ENCODE measurements around the gene C2CD2L. TPM values are rescaled to one million over a fixed set of nuclear protein-coding genes. Genes with fewer than 3 reads are reported as not detected.
"Not testable (repeated sequence)": the region's sequence is repeated elsewhere in the genome, so short reads cannot be mapped to it uniquely, and the experiment has no call there.

C2CD2L gene
- polyA plus RNA-seq, 4 donors: 10.3 to 15.6 (median 11.3) TPM

DNA sequence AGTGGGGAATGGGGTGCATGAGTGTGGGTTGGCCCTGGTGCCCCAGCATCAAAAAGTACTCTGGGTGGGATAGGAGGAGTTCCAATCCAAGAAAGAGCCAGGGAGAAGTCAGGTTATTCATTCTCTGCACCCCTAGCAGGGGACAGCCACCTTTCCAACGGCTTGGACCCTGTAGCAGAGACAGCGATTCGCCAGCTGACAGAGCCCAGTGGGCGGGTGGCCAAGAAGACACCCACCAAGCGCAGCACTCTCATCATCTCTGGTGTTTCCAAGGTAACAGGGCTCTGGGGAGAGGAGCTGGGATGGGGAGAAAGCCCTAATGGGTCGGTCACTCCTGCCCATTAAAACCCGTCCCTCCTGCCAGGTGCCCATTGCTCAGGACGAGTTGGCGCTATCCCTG, 6.6 kb downstream of the C2CD2L start:
- no peak for DNase-seq (ENCODE audit: low read depth in 4 of 4, low spot score in 3 of 4)

DNA sequence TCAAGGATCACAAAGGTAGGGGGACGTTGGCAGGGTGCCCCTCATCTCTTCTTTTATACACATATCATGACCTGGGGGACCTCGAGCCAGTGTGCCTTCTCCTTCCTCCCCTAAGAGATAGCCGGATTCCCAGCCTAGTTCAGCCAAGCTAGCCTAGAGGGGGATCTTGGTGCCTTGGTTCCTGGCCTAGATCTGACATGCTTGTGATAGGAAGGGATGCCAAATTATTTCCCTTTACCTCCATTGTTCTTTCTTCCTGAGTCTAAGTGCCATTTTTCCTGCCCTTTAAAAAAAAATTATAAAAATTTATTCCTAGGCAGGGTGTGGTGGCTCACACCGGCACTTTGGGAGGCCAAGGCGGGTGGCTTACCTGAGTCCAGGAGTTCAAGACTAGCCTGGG, 7.2 kb downstream of the C2CD2L start:
- no peak for DNase-seq (ENCODE audit: low read depth in 4 of 4, low spot score in 3 of 4)

DNA sequence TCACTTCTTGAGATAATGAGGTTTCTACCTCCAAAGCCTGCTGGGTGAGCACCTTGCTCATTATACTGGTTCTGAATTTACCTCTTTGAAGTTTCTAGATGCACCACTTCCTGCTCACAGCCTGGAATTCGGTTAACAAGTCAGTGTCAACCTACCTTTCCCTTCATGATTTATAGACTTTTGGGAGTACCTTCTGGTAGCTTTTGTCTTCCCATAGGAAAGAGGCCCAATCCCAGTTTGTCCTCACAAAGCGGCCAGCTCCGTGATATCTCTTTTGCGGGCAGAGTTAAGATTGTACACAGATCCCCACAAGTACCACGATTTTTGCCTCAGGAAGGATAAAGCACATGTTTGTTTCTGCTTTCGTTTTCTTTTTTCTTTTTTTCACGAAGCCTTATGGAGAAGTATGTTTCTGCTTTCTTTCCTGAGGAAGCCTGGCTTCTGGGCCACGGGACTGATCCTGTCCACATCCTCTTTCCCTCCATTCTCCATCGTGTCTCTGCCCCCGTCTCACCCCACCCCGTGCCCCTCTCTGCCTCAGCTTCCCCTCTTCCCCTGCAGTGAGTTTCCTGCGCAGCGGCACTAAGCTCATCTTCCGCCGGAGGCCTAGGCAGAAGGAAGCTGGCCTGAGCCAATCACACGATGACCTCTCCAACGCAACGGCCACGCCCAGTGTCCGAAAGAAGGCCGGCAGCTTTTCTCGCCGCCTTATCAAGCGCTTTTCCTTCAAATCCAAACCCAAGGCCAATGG, 8.5 kb downstream of the C2CD2L start:
- DNase-seq (ENCODE audit: low read depth in 4 of 4, low spot score in 3 of 4): no peak

DNA sequence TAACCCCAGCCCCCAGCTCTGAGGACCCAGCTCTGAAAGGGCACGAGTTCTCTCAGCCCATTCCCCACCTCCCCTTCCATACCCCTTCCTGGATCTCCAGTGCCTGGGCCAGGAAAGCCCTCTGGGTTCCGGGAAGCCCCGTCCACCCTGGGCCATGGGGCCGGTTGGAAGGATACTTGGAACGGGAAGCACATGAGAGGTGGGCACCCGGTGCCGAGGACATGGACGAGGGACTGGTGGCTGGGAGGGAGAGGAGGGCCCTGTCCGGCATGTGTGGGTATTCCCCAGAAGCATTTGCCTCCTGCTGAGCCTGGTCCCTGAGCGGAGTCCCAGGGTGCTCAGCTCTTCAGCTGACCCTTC, 9.1 kb downstream of the C2CD2L start:
- no peak for DNase-seq (ENCODE audit: low read depth in 4 of 4, low spot score in 3 of 4)

DNA sequence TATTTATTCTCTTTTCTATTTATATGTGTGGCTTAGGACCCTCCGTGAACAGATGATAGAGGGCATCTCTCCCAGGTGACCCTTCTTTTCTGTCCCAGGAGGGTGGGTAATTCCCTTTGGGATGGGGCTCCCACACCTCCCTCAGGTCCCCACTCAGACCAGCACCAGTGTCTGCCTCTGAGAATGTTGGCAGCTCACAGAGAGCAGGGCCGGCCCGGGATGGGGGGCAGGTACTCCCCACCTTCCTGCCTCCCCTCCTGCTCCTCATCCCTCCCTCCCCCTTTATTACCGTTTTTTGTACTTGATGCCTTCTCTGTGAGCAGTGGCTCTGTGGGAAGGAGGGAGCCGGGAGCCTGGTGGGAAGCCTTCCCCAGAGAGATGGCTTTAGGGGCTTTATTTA, 9.5 kb downstream of the C2CD2L start:
- no peak for DNase-seq (ENCODE audit: low read depth in 4 of 4, low spot score in 3 of 4)

DNA sequence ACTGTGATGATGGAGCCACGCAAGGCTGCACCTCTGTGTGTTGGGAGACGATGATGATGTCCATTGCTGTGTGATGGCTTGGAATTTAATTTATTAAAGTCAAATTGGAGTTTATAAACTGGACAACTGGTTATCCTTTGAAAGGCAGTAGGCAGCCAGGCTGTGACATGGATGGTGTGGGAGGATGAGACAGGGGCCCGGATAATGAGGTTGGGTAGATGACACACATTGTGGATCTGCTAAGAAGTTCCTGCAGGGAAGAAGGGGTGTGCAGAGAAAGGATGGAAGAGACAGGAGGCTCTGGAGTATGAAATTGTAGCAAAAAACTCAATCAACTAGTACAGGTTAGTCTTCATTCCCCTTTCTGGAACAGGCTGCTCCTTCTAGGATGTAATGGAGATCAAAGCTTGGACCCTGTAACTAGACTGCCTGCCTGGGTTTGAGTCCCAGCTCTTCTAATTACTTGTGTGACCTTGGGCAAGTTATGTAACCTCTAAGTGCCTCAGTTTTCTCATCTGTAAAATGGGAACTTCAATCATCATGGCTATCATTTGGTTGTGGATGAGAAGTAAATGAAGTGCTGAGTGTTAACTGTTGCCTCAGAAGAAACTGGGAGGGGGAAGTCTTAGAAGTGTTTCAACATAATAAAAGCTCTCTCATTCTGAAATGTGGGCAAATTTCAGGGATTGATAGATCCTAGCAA, 10.0 kb downstream of the C2CD2L start:
- no peak for DNase-seq (ENCODE audit: low read depth in 4 of 4, low spot score in 3 of 4)

DNA sequence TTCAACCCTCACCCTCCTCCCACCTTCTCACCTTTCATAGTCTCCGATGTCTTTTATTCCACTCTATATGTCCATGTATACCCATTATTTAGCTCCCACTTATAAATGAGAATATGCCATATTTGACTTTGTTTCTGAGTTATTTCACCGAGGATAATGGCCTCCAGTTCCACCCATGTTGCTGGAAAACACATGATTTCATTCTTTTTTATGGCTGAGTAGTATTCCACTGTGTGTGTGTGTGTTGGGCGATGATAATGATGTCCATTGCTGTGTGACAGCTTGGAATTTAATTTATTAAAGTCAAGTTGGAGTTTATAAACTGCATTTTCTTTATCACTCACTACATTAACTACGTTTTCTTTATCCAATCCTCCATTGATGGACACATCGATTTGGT, 11.1 kb downstream of the C2CD2L start:
- DNase-seq (ENCODE audit: low read depth in 4 of 4, low spot score in 3 of 4): no peak

DNA sequence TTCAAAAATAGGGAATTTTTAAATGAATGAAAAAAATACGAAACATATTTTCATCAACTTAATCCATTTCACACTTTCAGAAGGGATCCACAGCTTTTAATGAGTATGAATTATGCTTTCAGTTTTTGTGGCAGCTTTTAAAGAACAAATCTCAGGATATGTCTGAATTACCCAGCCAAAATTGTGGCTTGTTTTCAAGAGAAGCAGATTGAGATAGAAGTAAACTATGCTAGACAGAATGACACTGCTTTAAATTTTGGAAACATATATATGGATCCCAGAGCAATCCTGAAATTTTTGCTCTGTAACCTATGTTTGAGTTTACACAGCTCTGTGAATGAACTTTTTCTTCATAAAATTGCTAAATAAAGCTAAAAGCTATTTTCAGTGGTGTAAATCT, 11.8 kb downstream of the C2CD2L start:
- no peak for DNase-seq (ENCODE audit: low read depth in 4 of 4, low spot score in 3 of 4)

DNA sequence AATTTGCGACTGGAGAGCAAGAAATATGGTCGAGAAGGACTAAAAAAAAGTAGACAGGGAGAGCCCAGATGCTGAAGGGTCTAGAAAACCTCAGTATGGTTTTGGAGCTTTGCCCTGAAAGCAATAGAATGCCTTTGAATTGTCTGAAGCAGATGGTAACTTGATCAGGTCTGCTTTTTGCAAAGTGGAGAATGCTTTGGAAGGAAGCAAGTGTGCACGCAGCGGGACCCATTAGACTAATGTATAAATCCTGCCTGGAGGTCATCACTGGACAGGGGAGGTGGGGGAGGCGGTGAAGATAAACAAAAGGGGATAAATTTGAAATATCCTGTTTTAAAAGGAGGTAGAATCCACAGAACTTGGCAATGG, 13.5 kb downstream of the C2CD2L start:
- no peak for DNase-seq (ENCODE audit: low read depth in 4 of 4, low spot score in 3 of 4)

DNA sequence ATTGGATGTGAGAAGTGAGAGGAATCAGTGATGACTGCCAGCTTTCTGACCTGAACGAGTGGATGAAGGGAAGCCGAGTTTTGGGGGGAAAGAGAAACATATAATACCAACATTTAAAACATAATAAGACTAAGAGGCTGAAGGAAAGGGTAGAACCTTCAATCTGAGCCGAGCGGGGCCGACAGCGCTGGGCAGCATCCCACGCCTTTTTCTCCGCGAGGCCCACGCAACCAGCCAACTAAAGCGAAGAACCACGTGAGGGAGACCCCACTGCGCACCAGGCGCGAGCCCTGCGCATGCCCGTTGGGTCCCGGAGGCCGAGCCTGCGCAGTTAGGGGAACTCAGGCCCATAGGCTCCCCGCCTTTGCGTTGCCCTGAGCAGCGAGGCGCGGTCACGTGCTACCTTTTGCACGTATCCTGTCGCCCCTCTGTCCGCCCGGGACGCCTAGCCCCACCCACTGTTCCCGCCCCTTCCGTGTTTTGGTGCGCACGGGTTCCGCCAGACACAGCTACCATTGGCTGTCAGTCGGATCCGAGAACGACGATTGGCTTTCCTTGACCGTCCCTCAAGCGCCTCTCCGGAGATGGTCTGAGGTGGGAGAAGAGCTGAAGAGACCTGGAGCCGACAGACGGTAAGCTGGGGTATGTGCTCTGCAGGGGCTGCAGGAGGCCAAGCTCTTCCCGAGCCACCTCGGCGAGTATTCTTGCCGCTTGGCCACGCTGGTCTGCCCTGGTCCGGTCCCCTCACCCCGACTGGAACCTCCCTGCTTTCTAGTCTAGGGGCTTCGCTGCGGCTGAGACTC, 14.1 kb downstream of the C2CD2L start, which contains the start of gene HINFP:
HINFP (plus strand) TSS at position 573 of the 803 bp plus-strand sequence. CDS start 5,365 bp downstream, outside the sequence.
- peak; percentile 96 to 97 (median 96) for DNase-seq (ENCODE audit: low read depth in 4 of 4, low spot score in 3 of 4)

DNA sequence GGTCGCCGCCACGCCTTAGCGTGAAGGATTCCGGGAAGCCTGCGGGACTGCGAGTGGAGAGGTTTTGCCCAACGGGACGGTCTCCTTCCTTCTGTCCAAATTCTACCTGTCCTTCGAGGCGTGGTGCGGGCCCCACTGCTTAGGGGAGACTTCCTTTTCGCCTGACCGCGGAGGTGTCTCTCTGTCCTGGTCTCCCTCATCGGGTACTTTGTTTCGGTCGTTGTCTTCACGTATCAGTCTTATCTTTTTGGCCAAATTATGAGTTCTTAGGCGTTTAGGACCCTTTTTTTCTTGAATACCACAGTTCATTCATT, 14.6 kb downstream of the C2CD2L start:
- no peak for DNase-seq (ENCODE audit: low read depth in 4 of 4, low spot score in 3 of 4)

DNA sequence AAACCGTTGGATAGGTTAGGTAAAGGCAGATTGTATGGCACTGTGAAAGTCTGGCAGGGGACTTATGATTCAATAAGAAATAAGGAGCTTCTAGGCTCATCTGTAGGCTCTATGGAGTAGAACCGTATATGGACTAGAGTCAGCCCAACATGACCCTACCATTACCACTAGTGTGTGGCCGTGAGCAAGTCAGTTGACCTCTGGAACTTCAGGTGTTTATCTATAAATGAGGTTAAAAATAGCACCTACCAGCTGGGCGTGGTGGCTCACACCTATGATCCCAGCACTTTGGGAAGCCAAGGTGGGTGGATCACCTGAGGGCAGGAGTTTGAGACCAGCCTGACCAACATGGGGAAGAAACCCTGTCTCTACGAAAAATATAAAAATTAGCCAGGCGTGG, 18.7 kb downstream of the C2CD2L start:
- no peak for DNase-seq (ENCODE audit: low read depth in 4 of 4, low spot score in 3 of 4)

DNA sequence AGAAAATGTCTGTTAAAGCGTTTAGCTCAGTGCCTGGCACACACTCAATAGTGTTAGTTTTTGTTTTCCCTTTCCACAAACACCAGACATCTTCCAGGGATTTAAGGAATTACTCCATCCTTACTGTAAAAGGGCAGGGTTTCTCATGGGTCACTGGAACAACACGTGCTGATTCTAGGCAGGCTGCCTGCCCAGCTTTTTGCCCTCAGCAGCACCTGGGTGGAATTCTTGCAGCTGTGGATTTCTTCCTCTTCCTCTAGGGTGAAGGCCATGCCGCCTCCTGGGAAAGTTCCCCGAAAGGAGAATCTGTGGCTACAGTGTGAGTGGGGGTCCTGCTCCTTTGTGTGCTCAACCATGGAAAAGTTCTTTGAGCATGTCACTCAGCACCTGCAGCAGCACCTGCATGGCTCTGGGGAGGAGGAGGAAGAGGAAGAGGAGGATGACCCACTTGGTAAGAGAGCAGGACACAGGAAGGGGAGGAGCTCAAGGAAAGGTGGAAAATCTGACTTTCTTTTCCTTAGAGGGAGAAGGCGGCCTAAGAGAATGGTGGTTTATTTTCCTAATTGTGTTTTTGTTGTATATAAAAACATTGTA, 19.6 kb downstream of the C2CD2L start:
- DNase-seq (ENCODE audit: low read depth in 4 of 4, low spot score in 3 of 4): no peak

DNA sequence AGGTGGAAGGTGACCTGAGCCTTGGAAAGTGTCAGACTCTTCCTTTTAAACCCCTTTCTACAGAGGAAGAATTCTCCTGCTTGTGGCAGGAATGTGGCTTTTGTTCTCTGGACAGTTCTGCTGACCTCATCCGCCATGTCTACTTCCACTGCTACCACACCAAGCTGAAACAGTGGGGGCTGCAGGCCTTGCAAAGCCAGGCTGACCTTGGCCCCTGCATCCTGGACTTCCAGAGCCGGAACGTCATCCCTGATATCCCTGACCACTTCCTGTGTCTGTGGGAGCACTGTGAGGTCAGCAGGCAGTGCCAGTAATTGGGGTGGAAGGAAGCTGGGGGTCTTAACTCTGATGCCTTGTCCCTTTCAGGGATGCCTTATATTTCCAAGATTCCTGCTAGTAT, 23.5 kb downstream of the C2CD2L start:
- DNase-seq (ENCODE audit: low read depth in 4 of 4, low spot score in 3 of 4): no peak

DNA sequence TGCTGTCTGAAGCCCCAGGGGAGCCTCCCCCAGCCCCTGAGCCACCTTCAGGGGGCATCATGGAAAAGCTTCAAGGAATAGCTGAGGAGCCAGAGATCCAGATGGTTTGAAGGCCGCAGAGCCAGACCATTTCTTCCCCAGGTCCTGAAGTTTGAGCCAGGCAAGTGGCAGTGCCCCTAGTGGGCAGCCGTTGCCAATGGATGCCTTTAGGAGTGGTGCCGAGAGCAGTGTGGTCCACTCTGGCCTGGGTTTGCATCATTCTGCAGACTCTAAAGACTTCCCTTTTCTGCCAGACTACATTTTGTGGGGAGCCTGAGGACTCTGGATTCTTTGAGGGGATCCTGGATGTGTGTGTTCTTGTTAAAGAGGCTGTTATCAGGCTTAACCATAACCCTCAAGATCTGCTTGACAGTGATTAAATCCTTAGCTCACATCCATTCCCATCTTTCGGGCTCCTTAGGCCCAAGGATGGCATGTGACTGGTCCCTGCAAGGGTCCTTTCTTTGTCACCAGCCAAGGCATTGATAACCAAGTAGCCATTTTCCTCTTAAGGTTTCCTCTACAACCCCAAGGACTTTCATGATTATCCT, 27.3 kb downstream of the C2CD2L start:
- DNase-seq (ENCODE audit: low read depth in 4 of 4, low spot score in 3 of 4): no peak

DNA sequence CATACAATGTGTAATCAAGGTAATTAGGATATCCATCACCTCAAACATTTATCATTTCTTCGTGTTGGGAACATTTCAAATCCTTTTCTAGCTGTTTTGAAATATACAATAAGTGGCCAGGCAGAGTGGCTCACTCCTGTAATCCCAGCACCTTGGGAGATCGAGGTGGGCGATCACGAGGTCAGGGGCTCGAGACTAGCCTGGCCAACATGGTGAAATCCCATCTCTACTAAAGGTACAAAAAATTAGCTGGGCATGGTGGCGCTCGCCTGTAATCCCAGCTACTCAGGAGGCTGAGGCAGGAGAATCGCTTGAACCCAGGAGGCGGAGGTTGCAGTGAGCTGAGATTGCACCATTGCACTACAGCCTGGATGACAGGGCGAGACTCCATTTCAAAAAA, 32.1 kb downstream of the C2CD2L start:
- not testable (repeated sequence) for DNase-seq (ENCODE audit: low read depth in 4 of 4, low spot score in 3 of 4)

DNA sequence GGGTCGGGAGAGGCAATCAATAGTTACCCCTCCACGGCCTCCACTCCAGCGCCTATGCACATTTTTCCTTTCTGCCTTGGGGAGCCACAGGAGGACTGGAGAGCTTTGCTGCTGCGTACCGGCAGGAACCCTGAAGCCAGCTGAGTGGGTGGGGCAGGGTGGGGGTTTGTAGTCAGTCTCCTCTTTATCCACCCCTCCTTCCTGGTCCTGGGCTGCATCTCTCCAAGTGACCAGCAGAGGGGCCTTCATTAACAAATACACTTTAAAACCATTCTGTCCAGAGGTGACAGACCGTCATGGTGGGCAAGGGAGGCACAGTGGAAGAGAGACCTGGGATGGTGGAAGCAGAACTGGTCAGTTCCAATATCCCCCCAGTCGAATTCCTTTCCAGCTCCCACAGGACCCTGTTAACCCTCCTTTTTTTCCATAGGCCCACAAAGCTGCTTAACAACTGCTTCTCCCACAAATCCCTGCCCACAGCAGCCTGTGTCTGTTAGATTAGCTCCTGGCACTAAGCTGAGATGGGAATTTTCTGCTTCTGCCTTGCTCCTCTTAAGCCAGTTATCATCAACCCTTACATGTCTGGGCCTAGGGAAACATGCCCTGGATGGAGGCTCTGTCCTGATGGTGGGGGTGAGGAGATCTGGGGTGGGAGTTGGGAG, 37.8 kb downstream of the C2CD2L start:
- DNase-seq (ENCODE audit: low read depth in 4 of 4, low spot score in 3 of 4): peak in 2 of 4 donors; percentile 29 to 39

DNA sequence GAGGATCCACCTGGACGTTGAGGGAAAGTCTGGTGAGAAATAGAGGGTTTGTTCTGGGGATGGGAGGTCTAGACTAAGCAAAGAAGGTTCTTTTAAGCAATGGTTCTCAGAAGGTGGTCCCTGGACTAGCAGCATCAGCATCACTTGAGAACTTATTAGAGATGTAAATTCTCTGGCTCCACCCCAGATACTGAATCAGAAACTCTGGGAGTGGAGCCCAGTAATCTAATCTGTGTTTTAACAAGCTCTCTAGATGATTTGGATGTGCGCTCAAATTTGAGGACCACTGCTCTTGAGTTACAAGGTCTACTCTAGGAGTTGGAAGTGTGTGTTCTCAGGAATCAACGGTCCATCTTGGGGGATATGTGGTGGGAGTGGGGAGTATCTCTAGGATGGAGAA, 38.4 kb downstream of the C2CD2L start:
- DNase-seq (ENCODE audit: low read depth in 4 of 4, low spot score in 3 of 4): no peak

DNA sequence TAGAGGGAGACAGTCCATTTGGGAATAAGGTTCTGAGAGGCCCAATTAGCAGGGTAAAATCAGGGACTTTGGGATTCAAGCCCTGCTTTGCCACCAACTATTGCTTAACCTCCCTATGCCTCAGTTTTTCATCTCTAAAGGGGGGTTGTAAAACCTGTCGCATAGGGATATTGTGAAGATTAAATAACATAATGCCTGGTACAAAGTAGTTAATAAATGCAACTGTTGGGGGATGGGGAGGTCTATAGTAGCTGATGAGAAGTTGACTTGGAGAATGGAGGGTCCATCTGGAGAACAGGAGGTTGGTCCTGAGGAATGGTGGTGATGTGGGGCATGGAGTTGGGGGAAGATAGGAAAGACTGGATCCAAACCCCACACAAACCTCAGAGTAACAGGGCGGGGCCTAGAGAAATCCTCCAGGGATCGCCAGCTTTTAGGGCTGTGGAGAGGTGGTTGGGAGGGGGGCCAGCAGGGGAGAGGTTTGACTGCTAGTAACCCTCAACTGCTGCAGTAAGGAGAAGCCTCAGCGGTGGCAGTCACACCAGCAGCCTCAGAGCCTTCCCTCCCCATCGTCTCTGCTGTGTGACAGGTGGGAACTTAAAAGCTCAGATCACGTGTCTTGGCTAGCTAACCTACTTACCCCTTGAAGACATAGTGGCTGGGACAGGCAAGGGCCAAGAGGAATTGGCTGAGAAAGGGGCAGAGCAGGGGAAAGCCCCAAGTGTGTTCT, 40.6 kb downstream of the C2CD2L start:
- DNase-seq (ENCODE audit: low read depth in 4 of 4, low spot score in 3 of 4): no peak

DNA sequence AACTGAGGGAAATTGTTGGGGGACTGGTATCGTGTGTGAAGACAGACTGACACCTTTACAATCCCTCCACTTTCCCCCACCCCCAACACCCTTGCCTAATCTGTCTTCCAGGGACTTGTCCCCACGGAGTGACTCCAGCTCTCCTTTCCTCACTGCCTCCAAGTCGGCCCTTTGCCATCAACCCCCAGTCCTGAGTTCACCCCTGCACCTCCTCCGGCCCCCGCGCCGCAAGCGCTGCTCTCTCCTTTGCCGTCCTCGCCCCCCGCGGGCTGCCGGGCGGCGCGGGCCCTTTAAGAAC, 41.5 kb downstream of the C2CD2L start:
- no peak for DNase-seq (ENCODE audit: low read depth in 4 of 4, low spot score in 3 of 4)
